Fibroblast of skin of scalp (primary cell): Measurements from ENCODE around the gene AP1M1.

Source experiments
- DNase-seq: peaks from one replicate; pipeline ENCODE4 v3.0.0-alpha.2; 2013

The AP1M1 gene

GRCh38 chr19:16185768-16186123, 12.0 kb upstream of the AP1M1 start:
- peak; percentile 45 for DNase-seq

DNA sequence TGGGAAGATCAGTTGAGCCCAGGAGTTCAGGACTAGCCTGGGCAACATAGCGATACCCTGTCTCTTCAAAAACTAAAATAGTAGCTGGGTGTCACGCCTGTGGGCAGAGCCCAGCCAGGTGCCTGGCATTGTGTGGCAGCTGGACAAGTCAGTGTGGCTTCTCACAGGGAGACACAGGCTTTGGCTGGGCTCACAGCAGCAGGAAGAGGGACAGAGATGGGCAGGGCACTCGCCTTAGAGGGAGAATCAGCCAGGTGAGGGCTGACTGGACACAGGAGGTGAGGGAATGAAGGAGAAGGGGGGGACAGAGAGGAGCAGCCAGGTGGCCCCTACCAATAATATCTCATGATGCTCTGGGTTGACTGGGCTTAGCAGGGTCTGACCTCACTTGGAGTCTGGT, 9.2 kb upstream of the AP1M1 start:
- DNase-seq: no peak

GRCh38 chr19:16190198-16190597, 7.5 kb upstream of the AP1M1 start:
- DNase-seq: no peak

- DNase-seq: no peak
These were observed 7.0 kb upstream of the AP1M1 start for GRCh38 chr19:16190736-16191135.

DNA sequence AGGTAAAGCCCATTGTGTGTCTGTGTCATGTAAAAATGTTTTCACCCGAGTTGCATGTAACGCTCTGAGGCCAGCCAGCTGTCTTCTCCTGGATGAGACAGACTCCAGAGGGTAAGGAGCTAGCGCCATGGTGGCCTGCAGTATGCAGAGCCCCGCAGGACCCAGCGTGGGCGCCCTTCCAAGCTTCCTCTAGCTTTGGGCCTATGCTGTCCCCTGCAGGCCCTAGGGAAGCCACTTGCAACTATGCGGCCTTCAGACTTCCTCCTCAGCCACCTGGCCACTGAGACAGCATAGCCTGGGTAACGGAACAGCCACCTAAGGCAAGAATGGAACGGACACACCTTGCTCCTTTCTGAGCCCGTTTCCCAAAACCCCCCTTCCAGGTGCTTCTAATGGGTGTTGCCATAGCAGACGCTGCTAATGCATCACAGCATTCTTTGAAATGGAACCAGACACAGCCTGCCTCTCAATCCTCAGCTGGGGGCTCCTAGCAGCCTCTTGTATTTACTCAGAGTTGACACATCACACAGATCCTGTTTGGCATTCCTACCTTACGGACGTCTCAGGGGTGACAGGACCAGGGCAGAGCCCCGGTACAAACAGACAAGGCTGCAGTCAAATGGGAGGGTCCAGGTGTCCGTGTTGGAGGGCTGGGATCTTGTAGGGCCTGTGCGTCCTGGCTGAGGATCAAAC, 6.3 kb upstream of the AP1M1 start:
- no peak for DNase-seq

GRCh38 chr19:16193466-16193865, 4.2 kb upstream of the AP1M1 start:
- no peak for DNase-seq

DNA sequence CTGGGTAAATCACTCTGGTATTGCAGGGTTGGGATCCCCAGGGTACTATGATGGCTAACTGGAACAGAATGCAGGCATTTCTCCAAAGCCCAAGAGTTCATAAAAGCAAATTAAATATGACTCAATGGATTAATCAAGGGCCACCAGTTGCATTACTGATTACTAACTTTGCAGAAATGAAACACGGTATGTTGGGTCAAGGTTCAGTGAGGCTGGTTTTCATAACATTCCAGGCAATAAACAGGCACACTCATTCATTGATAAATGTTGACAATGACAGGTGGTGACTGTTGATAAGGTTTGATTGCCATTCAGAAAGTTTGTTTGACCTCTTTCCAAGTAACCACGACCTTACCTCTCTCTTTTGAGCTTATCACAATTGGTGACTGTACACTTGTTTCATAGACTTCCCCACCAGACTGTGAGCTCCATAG, 506 bp upstream of the AP1M1 start:
- DNase-seq: peak; percentile 78

DNA sequence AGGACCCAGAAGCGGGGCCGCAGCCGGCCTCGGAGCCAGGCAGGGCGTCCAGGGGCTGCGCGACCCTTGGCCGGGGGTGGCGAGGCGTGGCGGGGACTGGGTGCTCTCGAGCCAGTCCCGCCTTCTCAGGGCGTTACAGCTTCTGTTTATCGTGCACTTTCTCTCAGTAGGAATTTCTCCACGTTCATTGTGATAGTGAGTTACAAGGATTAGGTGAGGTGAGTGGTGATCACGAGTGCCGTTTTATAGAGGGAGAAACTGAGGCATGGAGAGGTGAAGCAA, 600 bp downstream of the AP1M1 start:
- no peak for DNase-seq

DNA sequence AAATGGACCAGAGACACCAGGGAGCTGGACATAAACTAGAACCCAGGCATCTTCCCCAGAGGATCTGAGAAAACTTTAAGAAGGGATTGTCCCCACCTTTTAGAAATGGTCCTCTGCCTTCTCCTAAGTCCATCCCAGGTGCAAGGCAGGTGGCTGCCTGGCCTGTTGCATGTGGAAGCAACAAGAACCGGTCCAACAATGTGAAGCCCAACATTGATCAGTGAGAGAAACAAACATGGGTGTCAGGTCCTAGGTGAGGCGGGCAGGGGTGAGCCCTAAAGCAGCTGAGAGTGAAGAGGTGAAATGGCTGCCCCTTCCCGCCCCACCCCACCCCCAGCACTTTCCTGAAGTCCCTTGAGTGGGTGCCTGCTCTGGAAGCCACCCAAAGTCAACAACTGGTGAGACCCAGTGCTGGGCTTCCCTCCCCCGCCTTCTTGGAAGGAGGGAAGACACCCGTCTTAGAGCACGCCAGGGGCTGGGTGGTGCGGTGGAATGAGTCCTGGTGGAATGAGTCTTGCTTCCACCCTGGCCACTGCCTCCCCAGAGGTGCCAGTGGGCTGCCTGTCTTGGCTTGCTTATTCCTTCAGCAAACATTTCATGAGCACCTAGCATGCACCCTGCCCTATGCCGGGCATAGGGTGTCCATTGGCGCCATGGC, 1.7 kb downstream of the AP1M1 start:
- DNase-seq: no peak

- no peak for DNase-seq
These were observed 2.6 kb downstream of the AP1M1 start for GRCh38 chr19:16200038-16201010.

DNA sequence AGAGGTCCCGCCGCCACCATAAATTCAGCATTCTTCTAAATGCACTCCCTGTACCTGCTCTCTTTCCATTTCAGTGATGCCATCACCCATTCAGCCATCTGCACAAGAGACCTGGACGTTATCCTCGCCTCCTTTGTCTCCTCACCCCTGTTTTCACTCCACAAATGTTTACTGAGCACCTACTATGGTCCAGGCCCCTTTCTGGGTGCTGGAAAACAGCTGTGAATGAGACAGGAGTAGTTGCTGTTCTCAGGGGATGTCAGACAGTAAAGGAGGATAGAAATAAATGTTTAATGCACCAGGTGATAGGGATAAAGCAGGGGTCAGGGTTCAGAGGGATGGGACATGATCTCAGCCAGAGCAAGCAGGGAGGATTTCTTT, 3.3 kb downstream of the AP1M1 start:
- no peak for DNase-seq

DNA sequence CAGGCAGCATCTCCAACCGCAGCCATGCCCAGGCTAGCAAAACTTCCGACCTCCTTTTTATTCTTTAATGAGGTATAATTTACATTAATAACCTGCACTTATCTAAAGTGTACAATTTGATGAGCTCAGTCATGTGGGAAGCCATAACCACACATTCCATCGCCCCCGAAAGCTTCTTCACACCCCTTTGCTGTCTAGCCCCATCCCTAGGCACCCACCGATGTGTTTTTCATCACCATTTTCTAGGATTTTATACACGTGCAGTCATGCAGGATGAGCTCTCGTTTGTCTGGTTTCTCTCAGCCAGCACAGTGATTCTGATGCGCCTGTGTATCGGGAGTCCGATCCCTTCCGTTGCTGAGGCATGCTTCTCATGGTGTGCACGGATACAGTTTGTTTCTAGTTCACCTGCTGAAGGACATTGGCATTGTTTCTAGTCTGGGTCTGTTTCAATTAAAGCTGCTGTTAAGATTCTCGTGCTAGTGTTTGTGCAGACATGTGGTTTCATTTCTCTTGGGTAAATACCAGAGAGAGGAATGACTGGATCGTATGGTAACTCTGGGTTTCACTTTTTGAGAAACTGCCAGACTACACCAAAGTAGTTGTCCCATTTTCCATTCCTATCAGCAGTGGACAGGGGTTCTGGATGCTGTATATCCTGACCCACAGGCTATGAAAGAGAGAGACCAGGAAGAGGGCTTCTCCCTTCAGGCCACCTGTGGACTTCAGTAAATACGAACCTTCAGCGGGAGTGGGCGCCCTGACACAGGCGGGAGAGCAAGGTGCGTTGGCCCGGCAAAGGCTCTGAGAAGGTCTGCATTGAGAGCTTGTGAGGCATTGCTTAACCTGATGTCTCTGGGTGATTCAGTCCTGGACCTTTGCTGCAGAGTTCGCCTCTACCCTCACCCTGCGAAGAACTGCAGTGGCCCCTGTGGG, 4.9 kb downstream of the AP1M1 start:
- peak; percentile 40 for DNase-seq

DNA sequence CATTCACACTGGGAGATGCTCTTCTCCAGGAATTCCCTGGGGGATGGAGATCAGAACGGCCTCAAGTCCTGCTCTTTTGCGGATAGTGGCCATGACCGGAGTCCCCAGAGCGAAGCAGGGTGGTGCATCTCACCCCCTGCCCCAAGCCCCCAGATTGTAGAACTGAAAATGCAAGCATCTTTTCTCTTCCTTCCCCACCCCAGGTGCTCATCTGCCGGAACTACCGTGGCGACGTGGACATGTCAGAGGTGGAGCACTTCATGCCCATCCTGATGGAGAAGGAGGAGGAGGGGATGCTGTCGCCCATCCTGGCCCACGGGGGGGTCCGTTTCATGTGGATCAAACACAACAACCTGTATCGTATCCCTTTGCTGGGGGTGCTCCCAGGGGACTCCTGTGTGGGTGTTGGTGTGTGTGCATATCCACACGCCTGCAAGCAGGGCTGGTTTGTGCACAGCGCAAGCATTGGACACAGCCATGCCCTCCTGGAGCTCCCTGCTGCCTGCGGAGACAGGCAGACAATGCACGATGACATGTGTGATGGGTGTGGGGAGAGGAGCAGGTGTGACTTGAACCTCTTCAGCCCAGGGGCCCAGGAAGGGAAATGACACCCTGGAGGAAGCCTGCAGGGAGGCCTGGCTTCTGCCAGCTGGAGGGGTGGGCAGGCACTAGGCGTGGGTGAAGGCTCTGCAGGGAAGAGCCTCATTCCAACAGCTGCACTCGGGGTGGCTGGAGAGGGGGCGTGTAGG, 5.7 kb downstream of the AP1M1 start:
- DNase-seq: no peak

DNA sequence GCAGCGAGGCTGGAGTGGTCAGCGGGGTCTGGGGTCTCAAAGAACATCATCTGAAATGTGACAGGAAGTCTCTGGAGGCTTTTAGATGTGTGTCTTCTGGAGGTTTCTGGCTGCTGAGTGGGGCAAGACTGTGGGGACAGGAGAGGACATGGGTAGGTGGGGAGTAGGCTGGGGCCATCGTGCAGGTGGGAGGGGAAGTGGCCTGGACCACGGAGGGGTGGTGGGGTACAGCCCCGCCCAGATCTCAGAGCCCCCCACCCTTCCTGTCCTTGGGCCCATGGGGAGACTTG, 6.2 kb downstream of the AP1M1 start:
- no peak for DNase-seq

DNA sequence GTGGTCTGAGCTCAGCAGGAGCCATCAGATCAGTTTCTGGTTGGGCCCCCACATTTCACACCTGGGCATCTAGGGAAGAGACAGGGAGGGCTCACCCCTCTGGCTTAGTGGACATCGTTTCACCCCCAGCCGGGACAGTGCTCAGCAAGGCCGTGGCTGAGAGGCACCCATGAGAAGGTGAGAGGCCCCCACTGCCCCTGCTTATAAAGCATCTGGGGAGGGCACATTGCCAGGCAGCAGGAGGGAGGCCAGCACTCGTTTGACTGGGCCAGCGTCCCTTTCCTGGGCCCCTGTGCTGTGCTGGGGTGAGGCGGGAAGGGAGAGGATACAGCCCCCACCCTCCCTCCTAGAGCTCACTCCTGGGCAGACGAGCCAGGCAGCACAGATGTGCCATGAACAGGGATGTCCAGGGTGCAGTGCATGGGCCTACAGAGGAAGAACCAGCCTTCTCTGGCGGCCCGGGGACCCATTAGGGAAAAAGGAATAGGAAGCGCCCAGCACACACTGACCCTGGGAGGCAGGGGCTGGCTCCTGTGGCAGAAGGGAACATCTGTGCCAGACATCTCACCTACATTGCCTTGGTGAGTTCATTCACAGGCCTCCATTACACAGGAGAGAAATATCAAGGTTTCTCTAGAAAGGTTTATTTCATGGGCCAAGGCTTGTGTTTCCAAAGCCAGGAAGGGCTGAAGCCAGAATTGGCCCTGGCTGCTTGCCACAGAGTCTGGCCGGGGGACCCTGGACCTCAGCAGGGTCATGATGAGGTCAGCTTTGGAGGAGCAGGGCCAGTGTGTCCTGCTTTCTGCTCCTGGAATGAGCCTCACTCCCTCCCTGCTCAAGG, 7.7 kb downstream of the AP1M1 start:
- no peak for DNase-seq

DNA sequence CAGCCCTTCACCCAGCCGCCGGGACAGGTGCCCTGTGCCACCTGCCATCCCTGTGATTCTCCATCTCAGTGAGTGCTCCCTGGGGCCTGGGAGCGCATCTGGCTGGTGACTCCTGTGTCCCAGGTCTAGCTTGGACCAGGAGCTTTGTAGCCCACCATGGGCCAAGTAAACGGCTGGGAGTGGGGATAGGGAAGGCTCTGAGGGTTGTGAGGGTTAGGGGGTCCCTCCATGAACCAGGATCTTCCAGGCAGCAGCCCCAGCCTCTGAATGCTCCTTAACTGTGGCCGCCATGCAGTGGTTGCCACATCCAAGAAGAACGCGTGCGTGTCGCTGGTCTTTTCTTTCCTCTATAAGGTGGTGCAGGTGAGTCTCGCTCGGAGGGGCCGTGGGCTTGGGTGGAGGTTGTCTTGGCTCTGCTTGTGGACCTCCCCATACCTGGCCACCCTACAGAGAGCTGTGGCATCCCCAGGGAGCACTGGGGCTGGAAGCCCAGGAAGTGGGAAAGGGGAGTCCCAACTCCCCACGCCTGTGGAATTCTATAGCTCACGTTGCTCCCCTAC, 8.4 kb downstream of the AP1M1 start:
- no peak for DNase-seq

DNA sequence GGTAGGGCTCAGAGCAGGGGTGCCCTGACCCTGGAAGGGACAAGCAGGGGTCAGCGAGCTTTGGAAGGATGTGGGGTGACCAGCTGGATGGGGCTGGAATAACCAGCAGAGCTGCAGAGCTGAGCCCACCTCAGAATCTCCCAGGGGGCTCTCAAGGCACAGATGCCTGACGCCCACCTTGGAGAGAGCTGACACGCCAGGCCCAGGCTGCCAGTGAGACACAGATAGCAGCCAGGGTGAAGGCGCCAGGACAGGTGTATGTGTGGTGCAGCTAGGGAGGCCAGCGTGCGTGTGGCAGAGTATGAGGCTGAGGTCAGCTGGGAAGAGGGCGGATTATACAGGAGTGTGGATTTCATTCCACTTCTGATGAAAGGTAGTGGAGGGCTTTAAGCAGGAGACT, 8.9 kb downstream of the AP1M1 start:
- DNase-seq: no peak

DNA sequence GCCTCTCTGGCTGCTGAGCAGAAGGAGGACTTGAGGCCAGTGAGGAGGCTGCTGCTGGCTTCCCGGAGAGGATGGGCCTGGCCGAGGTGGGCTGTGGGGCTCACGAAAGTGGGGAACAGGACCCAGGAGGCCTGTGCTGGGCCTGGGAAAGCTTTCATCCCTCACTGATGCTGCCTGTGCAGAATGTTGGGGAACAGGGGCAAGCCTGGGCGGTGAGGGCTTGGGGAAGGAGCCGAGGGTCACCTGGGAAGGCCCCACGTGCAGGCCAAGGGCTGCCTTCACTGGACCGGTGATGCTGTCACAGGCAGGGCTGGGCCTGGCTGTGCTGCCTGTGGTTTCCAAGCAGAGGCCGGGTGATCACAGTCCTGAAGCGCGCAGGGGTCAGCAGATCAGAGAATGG, 9.4 kb downstream of the AP1M1 start:
- DNase-seq: no peak

- DNase-seq: no peak
These were observed 9.8 kb downstream of the AP1M1 start for GRCh38 chr19:16207490-16208025.

- no peak for DNase-seq
These were observed 10.5 kb downstream of the AP1M1 start for GRCh38 chr19:16208064-16208759.
